ENCODE results near the gene ST8SIA1. TPM values are rescaled to one million over a fixed set of nuclear protein-coding genes. Genes with fewer than 3 reads are reported as not detected.

Gene ST8SIA1, protein sequence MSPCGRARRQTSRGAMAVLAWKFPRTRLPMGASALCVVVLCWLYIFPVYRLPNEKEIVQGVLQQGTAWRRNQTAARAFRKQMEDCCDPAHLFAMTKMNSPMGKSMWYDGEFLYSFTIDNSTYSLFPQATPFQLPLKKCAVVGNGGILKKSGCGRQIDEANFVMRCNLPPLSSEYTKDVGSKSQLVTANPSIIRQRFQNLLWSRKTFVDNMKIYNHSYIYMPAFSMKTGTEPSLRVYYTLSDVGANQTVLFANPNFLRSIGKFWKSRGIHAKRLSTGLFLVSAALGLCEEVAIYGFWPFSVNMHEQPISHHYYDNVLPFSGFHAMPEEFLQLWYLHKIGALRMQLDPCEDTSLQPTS
- under 0.01 TPM in 1 of 2 replicates, not detected in the other for total RNA-seq

DNA sequence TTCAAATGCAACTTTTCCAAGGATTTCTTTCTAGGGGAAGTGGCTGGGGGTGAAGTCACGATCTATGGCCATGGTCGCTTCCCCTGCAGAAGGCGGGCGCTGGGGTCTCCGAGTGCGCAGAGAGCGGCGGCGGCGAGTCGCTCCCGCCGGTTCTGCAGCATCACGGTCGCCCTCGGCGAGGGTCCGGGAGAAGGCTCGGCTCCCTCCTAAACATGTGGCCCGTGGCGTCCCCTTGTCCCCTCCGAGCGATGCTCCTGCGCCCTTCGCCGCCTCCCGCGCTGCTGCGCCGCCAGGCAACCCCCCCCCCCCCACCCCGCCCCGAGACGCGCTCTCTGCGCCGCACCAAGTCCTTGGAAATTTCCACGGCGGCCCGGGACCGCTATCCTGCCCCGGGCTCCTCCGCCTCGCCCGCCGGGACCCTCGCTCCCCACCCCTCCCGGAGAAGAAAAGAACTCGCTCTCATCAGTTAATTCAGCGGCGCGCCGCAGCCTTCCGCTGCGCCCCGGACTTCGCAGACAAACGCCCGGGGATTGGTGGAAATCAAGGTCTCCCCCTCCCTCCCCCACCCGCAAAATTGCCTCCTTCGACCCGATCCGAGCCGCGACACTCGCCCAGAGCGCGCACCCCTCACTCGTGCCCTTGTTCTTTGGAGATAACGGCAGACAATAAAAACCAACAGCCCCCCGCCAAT lies at the start of gene ST8SIA1:
ST8SIA1 (minus strand) TSS at position 298 of the 691 bp plus-strand sequence. CDS start 475 bp downstream, outside the sequence.

Other genes starting within 250 kb of the ST8SIA1 start
- gene C2CD5, start 209.8 kb upstream of the ST8SIA1 start, total RNA-seq = 19.2 and 28.3 TPM in 2 replicates